Upper lobe of left lung (tissue), 6 donors: ENCODE data around the gene CCDC90B. TPM values are rescaled to one million over a fixed set of nuclear protein-coding genes. Genes with fewer than 3 reads are reported as not detected.

Experiments
- ATAC-seq, 2 donors: fragments of 200-7000 bp; cut with Tn5 transposase; one replicate each; pipeline ENCODE4 v1.9.1; 2022; ENCODE audit warnings: mild to moderate bottlenecking in 2 of 2, moderate library complexity in 2 of 2; ENCODE audit not compliant: low FRiP score in 2 of 2
- DNase-seq, 2 donors: peaks; one replicate each; pipeline ENCODE4 v3.0.0-alpha.2; 2019 to 2020
- H3K27ac ChIP-seq, 4 donors: fragments of 200-600 bp; sonication (generic); one replicate each; pipeline ENCODE4 v1.5.1; 2016 to 2019
- H3K27me3 ChIP-seq, 4 donors: fragments of 200-600 bp; sonication (generic); one replicate each; pipeline ENCODE4 v1.5.1; 2017 to 2019
- H3K36me3 ChIP-seq, 4 donors: fragments of 200-600 bp; sonication (generic); one replicate each; pipeline ENCODE4 v1.5.1; 2016 to 2019
- H3K4me1 ChIP-seq, 4 donors: fragments of 200-600 bp; sonication (generic); one replicate each; pipeline ENCODE4 v1.5.1; 2018 to 2019
- H3K4me3 ChIP-seq, 4 donors: fragments of 200-600 bp; sonication (generic); one replicate each; pipeline ENCODE4 v1.5.1; 2017 to 2019; ENCODE audit warnings: mild to moderate bottlenecking in 2 of 4, moderate library complexity in 1 of 4
- H3K9me3 ChIP-seq, 4 donors: fragments of 200-600 bp; sonication (generic); one replicate each; pipeline ENCODE4 v1.5.1; 2018 to 2019
- EP300 ChIP-seq, 4 donors: sonication (generic); formaldehyde crosslinking; IDR thresholded peaks; one replicate each; pipeline ENCODE4 v1.5.1; 2017; ENCODE audit warnings: antibody characterized with exemption in 4 of 4, control low read depth in 2 of 4
- POLR2A ChIP-seq, 4 donors: fragments of 450-650 bp; IDR thresholded peaks; one replicate each; pipeline ENCODE4 v1.5.1; 2016 to 2017; ENCODE audit warnings: antibody characterized with exemption in 4 of 4, mild to moderate bottlenecking in 2 of 4
- POLR2AphosphoS5 ChIP-seq, 2 donors: sonication (generic); formaldehyde crosslinking; IDR thresholded peaks; one replicate each; pipeline ENCODE4 v1.5.1; 2017; ENCODE audit warnings: antibody characterized with exemption in 2 of 2
- WGBS, 2 donors: methylation state at CpG; one replicate each; pipeline ENCODE4 v1.1.5; 2017 to 2018; 5-methylcytosine and 5-hydroxymethylcytosine counted together
- total RNA-seq, 6 donors: library from RNA; depleted of rRNA in 4 of 6; stranded (reverse); fragments of >200 nt in 4 of 6; gene quantifications; one replicate each; pipeline versions ENCODE4 v1.1.0 to v1.2.1, GENCODE V29; 2016 to 2021
- TF ChIP-seq, protein P1 (sequence below), 6 experiments: fragments of 450-650 bp in 4 of 6; fragments of 200-600 bp in 2 of 6; sonication (generic) in 2 of 6; IDR thresholded peaks; one replicate each; pipeline ENCODE4 v1.5.1; 2016 to 2019; ENCODE audit warnings: antibody characterized with exemption in 6 of 6
- donor health status: DM: no; HTN: no; CAD: no; lungs with moderate emphysema.
- donor health status: DM: no; HTN: yes; CAD: no; lungs with severe emphysema.

The CCDC90B gene
- total RNA-seq, 6 donors from 2014 or later: 8.9 to 40.7 (median 20.9) TPM

DNA sequence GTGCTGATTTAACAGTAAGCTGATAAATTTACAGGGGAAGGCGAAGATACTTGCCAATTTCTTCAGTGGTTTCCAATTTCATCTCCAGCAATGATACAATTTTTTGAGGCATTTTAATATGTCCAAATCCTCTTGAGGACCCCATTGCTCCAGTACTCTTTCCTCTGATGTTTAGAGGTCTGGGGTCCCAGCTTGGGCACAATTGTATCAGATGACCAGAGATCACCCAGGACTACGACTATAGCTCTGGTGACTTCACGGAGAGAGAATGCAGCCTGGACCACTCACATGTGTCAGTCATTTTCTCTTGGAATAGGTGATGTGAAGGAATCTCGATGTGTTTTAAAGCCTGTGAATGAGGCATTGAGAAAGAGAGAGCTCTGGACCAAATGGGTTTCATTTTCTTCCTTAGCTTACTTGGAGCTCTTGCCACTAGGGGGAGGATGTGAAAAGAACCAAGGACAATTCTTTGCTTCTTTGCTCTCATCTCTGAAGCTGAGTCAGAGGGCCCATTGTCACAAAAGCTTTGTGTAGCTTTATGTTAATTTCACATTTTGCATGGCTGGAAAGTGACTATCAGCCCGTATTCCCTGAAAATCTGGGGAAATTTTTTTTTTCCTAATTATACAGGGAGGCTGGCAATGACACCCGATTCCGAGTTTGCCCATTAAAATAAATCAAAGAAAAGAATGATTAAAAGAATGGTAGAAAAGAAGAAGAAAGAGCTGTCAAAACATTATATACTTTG lies 6.7 kb upstream of the CCDC90B start:
- Histone ChIP-seq H3K27ac (no peak overlapping the region), H3K4me1 (no peaks in the 10 kb centered on the region), H3K27me3 (no peaks in the 10 kb centered on the region), H3K36me3 (no peaks in the 10 kb centered on the region), H3K9me3 (no peaks in the 10 kb centered on the region), H3K4me3 (no peak overlapping the region)
- ATAC-seq: peak in 1 of 2 donors; percentile 76
- DNase-seq: no peak
- WGBS, 2 donors: 55 to 61% methylated on average over 7 of the region's 7 CpGs
- TF ChIP-seq, protein P1, sequence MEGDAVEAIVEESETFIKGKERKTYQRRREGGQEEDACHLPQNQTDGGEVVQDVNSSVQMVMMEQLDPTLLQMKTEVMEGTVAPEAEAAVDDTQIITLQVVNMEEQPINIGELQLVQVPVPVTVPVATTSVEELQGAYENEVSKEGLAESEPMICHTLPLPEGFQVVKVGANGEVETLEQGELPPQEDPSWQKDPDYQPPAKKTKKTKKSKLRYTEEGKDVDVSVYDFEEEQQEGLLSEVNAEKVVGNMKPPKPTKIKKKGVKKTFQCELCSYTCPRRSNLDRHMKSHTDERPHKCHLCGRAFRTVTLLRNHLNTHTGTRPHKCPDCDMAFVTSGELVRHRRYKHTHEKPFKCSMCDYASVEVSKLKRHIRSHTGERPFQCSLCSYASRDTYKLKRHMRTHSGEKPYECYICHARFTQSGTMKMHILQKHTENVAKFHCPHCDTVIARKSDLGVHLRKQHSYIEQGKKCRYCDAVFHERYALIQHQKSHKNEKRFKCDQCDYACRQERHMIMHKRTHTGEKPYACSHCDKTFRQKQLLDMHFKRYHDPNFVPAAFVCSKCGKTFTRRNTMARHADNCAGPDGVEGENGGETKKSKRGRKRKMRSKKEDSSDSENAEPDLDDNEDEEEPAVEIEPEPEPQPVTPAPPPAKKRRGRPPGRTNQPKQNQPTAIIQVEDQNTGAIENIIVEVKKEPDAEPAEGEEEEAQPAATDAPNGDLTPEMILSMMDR (IDR thresholded peaks at IDR 0.05): peak in 5 of 6 experiments; percentile 32 to 68 (median 60)
- no peak for TF ChIP-seq POLR2A (IDR thresholded peaks at IDR 0.05)

DNA sequence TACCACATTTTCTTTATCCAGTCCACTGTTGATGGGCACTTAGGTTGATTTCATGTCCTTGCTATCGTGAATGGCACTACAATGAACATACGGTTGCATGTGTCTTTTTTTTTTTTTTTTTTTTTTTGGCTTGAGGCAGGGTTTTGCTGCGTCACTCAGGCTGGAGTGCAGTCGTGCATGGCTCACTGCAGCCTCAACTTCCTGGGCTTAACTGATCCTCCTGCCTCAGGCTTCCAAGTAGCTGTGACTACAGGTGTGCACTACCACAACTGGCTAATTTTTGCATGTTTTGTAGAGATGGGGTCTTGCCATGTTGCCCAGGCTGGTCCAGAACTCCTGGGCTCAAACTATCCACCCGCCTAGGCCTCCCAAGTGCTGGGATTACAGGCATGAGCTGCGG lies 1.5 kb upstream of the CCDC90B start:
- DNase-seq: no peak
- Histone ChIP-seq H3K36me3 (no peaks in the 10 kb centered on the region), H3K4me1 (peaks cover 12 to 32% (median 15%) of the 10 kb centered on the region in 4 donors), H3K9me3 (no peaks in the 10 kb centered on the region), H3K27ac (no peak overlapping the region), H3K27me3 (no peaks in the 10 kb centered on the region), H3K4me3 (no peak overlapping the region)
- no peak for ATAC-seq
- TF ChIP-seq EP300 (IDR thresholded peaks at IDR 0.05): no peak
- TF ChIP-seq, protein P1 (IDR thresholded peaks at IDR 0.05): no peak
- TF ChIP-seq POLR2A (IDR thresholded peaks at IDR 0.05): no peak
- TF ChIP-seq POLR2AphosphoS5 (IDR thresholded peaks at IDR 0.05): no peak
- WGBS, 2 donors: 91 to 95% methylated on average over 6 of the region's 6 CpGs

DNA sequence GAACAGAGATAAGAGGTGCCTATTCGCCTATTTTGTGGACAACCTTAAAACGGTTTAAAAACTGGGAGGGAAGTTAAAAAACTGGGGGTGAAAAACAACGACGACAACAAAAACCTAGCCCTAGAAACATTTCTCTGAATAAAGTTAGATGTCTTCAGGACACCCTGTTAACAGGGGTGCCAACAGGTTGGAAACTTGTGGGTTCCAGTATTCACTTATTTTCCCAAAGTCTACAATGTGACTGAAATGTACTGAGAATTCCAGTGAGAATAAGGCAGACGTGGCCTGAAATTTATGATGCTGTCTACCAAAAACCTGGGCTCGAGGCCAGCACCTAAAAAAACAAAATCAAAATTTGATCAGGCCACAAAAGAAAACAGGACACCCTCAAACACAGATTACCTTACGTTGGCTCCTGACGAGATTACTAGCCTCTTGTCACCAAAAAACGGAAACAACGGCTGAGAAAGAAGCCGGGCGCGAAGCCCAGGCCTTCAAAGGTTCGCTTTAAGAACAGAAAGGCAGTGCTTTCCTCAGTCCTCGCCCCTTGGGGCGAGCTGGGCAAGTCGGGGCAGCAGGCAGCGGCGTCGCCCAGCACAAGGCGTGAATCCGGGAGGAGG lies 906 bp downstream of the CCDC90B start:
- peak overlapping the region; percentile 90 to 99 (median 98) for H3K27ac ChIP-seq
- H3K4me3 ChIP-seq: peak overlapping the region; percentile 70 to 92 (median 84)
- no peaks in the 10 kb centered on the region for H3K9me3 ChIP-seq
- H3K36me3 ChIP-seq: no peaks in the 10 kb centered on the region
- H3K4me1 ChIP-seq: peaks cover 15 to 40% (median 18%) of the 10 kb centered on the region in 4 donors
- DNase-seq (no peak), ATAC-seq (peak; percentile 74 to 85)
- no peaks in the 10 kb centered on the region for H3K27me3 ChIP-seq
- no peak for TF ChIP-seq POLR2AphosphoS5 (IDR thresholded peaks at IDR 0.05)
- no peak for TF ChIP-seq POLR2A (IDR thresholded peaks at IDR 0.05)
- TF ChIP-seq, protein P1 (IDR thresholded peaks at IDR 0.05): no peak
- WGBS, 2 donors: 1 to 2% methylated on average over 14 to 22 of the region's 22 CpGs

DNA sequence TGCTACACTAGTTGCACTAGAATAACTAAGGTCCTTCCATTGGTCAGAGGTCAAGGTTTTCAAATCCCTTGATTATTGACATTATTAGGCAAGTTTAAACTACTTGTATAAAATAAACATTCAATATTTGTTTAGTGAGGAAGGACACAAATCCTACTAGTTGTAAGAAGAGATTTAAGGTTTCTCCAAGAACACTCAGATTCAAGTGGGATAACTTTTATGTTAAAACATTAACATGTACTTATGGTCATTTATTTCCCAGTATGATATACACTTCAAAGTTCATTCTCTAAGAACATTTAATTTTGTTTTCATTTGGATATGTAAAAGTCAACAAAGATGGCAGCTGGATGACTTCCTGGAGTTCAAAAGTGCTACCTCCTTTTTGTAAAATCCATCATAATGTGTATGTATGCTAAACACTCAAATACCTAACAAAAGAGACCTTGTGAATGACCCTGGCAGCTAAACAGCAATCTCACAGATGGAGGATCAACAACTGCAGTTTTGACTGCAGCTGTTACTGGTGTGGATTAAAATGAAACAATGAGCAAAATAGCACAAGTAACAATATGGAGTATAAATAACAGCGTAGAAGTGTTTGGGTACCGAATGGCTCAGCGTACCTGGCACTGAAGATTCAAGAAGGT lies 1.5 kb downstream of the CCDC90B start:
- Histone ChIP-seq H3K9me3 (no peaks in the 10 kb centered on the region), H3K36me3 (peaks cover 0 to 4% (median 0%) of the 10 kb centered on the region in 4 donors), H3K4me1 (peaks cover 15 to 40% (median 18%) of the 10 kb centered on the region in 4 donors), H3K4me3 (peak overlapping the region; percentile 70 to 92 (median 84)), H3K27ac (peak overlapping the region in 2 of 4 donors; percentile 98 to 99), H3K27me3 (no peaks in the 10 kb centered on the region)
- TF ChIP-seq EP300 (IDR thresholded peaks at IDR 0.05) (no peak), POLR2AphosphoS5 (IDR thresholded peaks at IDR 0.05) (no peak), POLR2A (IDR thresholded peaks at IDR 0.05) (no peak)
- TF ChIP-seq, protein P1 (IDR thresholded peaks at IDR 0.05): no peak
- no peak for ATAC-seq
- DNase-seq: no peak
- 6 to 16% methylated on average over 3 of the region's 3 CpGs for whole genome bisulfite sequencing, 2 donors
